DOHH2 (cell line): Measurements from ENCODE around the gene IRX6.

Experiments
- H3F3A ChIP-seq: fragments of 200-600 bp; sonication (generic), shearing (Covaris generic); 2 replicates; pipeline ENCODE4 v1.6.0; 2016; ENCODE audit warnings: antibody characterized with exemption, mild to moderate bottlenecking; ENCODE audit not compliant: control insufficient read depth, insufficient read depth
- H3K27ac ChIP-seq: fragments of 200-600 bp; sonication (generic); 2 replicates; pipeline ENCODE4 v1.5.1; 2014; ENCODE audit warnings: low read depth, mild to moderate bottlenecking, low read length, moderate library complexity
- H3K27me3 ChIP-seq: fragments of 200-600 bp; sonication (generic); 2 replicates; pipeline ENCODE4 v1.6.1; 2014; ENCODE audit warnings: mild to moderate bottlenecking, low read length, mixed read lengths; ENCODE audit not compliant: control insufficient read depth
- H3K36me3 ChIP-seq: fragments of 200-600 bp; sonication (generic); 2 replicates; pipeline ENCODE4 v1.6.1; 2014; ENCODE audit warnings: mild to moderate bottlenecking, low read length, moderate library complexity, mixed read lengths; ENCODE audit not compliant: control insufficient read depth
- H3K4me1 ChIP-seq: fragments of 200-600 bp; sonication (generic); 2 replicates; pipeline ENCODE4 v1.6.1; 2014; ENCODE audit warnings: mild to moderate bottlenecking, low read length, mixed read lengths; ENCODE audit not compliant: control insufficient read depth
- H3K4me2 ChIP-seq: fragments of 200-600 bp; sonication (generic); 2 replicates; pipeline ENCODE4 v1.6.0; 2014; ENCODE audit warnings: mild to moderate bottlenecking, low read length, moderate library complexity
- H3K4me3 ChIP-seq: fragments of 200-600 bp; sonication (generic); 2 replicates; pipeline ENCODE4 v1.5.1; 2014; ENCODE audit warnings: mild to moderate bottlenecking, low read length, mixed read lengths
- H3K79me2 ChIP-seq: fragments of 200-600 bp; sonication (generic); 2 replicates; pipeline ENCODE4 v1.6.1; 2014; ENCODE audit warnings: mild to moderate bottlenecking, low read length, mixed read lengths; ENCODE audit not compliant: control insufficient read depth
- H3K9me2 ChIP-seq: fragments of 200-600 bp; sonication (generic); replicated peaks from 2 replicates; pipeline ENCODE4 v1.6.1; 2014; ENCODE audit warnings: mild to moderate bottlenecking, low read length, mixed read lengths; ENCODE audit not compliant: control insufficient read depth
- H3K9me3 ChIP-seq: fragments of 200-600 bp; sonication (generic); 2 replicates; pipeline ENCODE4 v1.6.1; 2014; ENCODE audit warnings: antibody characterized with exemption, low read length, mixed read lengths; ENCODE audit not compliant: control insufficient read depth, insufficient read depth
- H4K20me1 ChIP-seq: fragments of 200-600 bp; sonication (generic); 2 replicates; pipeline ENCODE4 v1.6.0; 2014; ENCODE audit warnings: low read depth, mild to moderate bottlenecking, antibody characterized with exemption, low read length, moderate library complexity; ENCODE audit not compliant: control insufficient read depth, insufficient read depth
- CTCF ChIP-seq: fragments of 200-600 bp; sonication (generic); IDR thresholded peaks from one replicate; pipeline ENCODE4 v1.5.1; 2014; ENCODE audit warnings: antibody characterized with exemption, mild to moderate bottlenecking, low read depth, low read length; ENCODE audit not compliant: poor library complexity, severe bottlenecking
- EZH2phosphoT487 ChIP-seq: fragments of 200-600 bp; sonication (generic); IDR thresholded peaks from 2 replicates; pipeline ENCODE4 v1.6.1; 2017; ENCODE audit warnings: borderline replicate concordance, mild to moderate bottlenecking, antibody characterized with exemption, low read length, moderate library complexity, mixed read lengths

Gene IRX6

GRCh38 chr16:55308973-55309372 lies 15.0 kb upstream of the IRX6 start:
- H3K4me1 ChIP-seq, result no peaks in the 10 kb centered on the region
- no peaks in the 10 kb centered on the region for H4K20me1 ChIP-seq
- no peaks in the 10 kb centered on the region for H3K36me3 ChIP-seq
- H3K9me3 ChIP-seq, result no peaks in the 10 kb centered on the region
- no peak overlapping the region for H3K4me2 ChIP-seq
- H3F3A ChIP-seq, result no peaks in the 10 kb centered on the region
- H3K4me3 ChIP-seq, result no peak overlapping the region
- H3K27ac ChIP-seq, result no peak overlapping the region
- H3K9me2 ChIP-seq, result no peaks in the 10 kb centered on the region
- no peaks in the 10 kb centered on the region for H3K27me3 ChIP-seq
- no peaks in the 10 kb centered on the region for H3K79me2 ChIP-seq
- TF ChIP-seq EZH2phosphoT487 (no peak), CTCF (no peak)

- Histone ChIP-seq H3K4me3 (no peak overlapping the region), H3K27me3 (no peaks in the 10 kb centered on the region; the same call in 1 of the 2 replicates), H3K79me2 (no peaks in the 10 kb centered on the region), H4K20me1 (no peaks in the 10 kb centered on the region), H3K9me2 (no peaks in the 10 kb centered on the region), H3K36me3 (no peaks in the 10 kb centered on the region), H3K27ac (no peak overlapping the region), H3K9me3 (no peaks in the 10 kb centered on the region), H3F3A (no peaks in the 10 kb centered on the region), H3K4me1 (no peaks in the 10 kb centered on the region), H3K4me2 (no peak overlapping the region)
- TF ChIP-seq CTCF (no peak), EZH2phosphoT487 (no peak)
Observed at GRCh38 chr16:55322327-55322726, 1.7 kb upstream of the IRX6 start.

GRCh38 chr16:55324285-55325079 lies 479 bp downstream of the IRX6 start:
- no peak overlapping the region for H3K27ac ChIP-seq
- H3K36me3 ChIP-seq, result no peaks in the 10 kb centered on the region
- H3K79me2 ChIP-seq, result no peaks in the 10 kb centered on the region
- H3K9me2 ChIP-seq, result no peaks in the 10 kb centered on the region
- no peaks in the 10 kb centered on the region for H3F3A ChIP-seq
- H3K9me3 ChIP-seq, result no peaks in the 10 kb centered on the region
- H3K4me1 ChIP-seq, result no peaks in the 10 kb centered on the region
- no peaks in the 10 kb centered on the region for H4K20me1 ChIP-seq
- H3K27me3 ChIP-seq, result no peaks in the 10 kb centered on the region; the same call in 1 of the 2 replicates
- H3K4me2 ChIP-seq, result no peak overlapping the region
- TF ChIP-seq CTCF (no peak), EZH2phosphoT487 (no peak)
- H3K4me3 ChIP-seq, result no peak overlapping the region
